Measurements from ENCODE around the gene ABCA4.
"Not testable (repeated sequence)": the region's sequence is repeated elsewhere in the genome, so short reads cannot be mapped to it uniquely, and the experiment has no call there.

ABCA4 gene

GRCh38 chr1:94120991-94121390 is at the start of gene ABCA4:
Gene ABCA4 (minus strand): TSS chr1:94121148. CDS start chr1:94121045, 103 bp downstream.
- DNase-seq (ENCODE audit: low spot score), result no peak

DNA sequence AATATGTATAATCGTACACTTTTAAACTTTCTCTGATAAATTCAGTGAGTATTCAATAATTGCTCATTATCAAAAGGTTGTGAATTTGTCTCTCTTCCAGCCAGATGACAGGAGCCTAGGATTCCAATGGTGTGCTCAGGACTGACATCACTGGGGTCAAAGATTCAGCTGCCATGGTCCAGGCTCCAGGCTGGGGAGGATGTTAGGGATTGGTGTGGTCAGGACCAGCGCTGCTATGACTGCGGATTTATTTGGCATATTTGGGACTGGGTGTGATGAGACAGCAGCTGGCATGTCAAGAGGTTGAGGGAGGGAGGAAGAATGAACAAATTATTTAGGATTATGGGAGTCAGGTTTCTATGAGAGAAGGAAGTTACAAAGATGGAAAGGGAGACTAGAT is 48.2 kb upstream of the ABCA4 start:
- no peak for DNase-seq (ENCODE audit: low spot score)

GRCh38 chr1:94165843-94166242 is 44.9 kb upstream of the ABCA4 start:
- DNase-seq (ENCODE audit: low spot score), result no peak

DNA sequence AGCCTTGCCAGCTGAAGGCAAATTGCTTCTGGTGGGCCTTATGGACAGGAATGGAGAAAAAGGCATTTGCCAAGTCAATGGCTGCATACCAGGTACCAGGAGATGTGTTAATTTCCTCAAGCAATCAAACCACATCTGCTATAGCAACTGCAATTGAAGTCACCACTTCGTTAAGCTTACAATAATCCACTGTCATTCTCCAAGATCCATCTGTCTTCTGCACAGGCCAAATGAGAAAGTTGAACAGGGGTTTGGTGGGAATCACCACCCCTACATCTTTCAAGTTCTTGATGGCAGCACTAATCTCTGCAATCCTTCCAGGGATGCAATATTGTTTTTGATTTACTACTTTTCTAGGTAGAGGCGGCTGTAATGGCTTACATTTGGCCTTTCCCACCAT is 43.9 kb upstream of the ABCA4 start:
- DNase-seq (ENCODE audit: low spot score), result not testable (repeated sequence)

GRCh38 chr1:94164121-94164520 is 43.2 kb upstream of the ABCA4 start:
- DNase-seq (ENCODE audit: low spot score), result not testable (repeated sequence)

GRCh38 chr1:94163249-94163648 is 42.3 kb upstream of the ABCA4 start:
- not testable (repeated sequence) for DNase-seq (ENCODE audit: low spot score)

- no peak for DNase-seq (ENCODE audit: low spot score)
Measured at GRCh38 chr1:94160811-94161210, 39.9 kb upstream of the ABCA4 start.

GRCh38 chr1:94156096-94156625 is 35.2 kb upstream of the ABCA4 start:
- DNase-seq (ENCODE audit: low spot score), result no peak

DNA sequence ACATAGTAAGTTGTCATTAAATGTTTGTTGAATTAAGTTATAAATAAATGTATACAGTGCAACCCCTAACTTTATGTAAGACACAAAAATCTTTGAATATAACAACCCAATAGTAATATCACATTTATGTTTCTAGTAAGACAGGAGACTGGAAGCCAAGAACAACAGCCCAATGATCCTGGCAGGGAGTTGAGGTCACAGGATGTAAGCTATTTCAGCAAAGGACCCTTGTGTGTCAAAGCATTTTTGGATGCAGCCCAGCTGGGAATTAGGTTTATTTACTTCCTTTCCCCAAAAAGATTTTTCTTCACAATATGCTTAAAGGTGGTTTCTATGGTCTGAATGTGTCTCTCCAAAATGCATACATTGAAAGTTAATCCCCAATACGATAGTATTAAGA is 34.0 kb upstream of the ABCA4 start:
- no peak for DNase-seq (ENCODE audit: low spot score)

GRCh38 chr1:94153133-94153532 is 32.2 kb upstream of the ABCA4 start:
- DNase-seq (ENCODE audit: low spot score), result no peak

GRCh38 chr1:94149166-94149565 is 28.2 kb upstream of the ABCA4 start:
- not testable (repeated sequence) for DNase-seq (ENCODE audit: low spot score)

DNA sequence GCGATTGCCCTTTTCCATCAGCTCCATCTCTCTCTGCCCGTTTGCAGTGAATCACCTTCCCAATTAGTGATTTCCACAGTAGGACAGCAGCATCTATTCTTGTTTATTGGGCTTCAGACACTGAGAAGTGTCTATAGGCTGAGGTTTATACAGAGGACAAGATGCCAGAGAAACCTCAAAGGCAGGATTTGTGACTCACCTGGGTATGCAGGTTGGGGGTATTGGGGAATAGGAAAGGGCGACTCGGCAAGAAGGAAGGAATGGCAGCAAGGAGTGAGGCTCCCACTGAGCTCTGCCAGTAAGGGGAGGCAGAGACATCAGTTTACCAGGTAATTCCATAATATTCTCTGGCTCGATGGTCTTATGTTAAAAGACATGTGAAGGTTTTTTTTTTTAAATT is 25.3 kb upstream of the ABCA4 start:
- no peak for DNase-seq (ENCODE audit: low spot score)

GRCh38 chr1:94144836-94145235 is 23.9 kb upstream of the ABCA4 start:
- no peak for DNase-seq (ENCODE audit: low spot score)

- DNase-seq (ENCODE audit: low spot score), result no peak
Measured at GRCh38 chr1:94143809-94144176, 22.8 kb upstream of the ABCA4 start.

- no peak for DNase-seq (ENCODE audit: low spot score)
Measured at GRCh38 chr1:94143173-94143808, 22.3 kb upstream of the ABCA4 start.

DNA sequence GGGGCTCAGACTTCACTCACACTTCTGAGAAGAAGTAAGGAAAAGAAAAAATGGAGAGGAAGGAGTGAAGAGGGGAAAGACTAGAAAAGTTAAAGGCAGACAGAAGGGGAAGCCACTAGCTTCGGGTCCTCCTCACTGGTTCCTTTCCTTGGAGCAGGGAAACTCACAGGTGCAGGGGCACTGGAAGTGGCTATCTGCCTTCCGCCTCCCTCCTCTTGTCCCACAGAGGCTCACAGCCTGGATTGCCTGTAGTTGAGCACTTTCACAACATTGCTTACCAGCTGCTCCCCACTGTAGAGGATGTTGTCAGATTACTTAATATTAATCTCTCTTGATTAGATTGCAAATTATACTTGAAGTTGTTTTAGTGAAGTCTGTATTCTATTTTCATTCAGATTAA is 21.6 kb upstream of the ABCA4 start:
- no peak for DNase-seq (ENCODE audit: low spot score)

- no peak for DNase-seq (ENCODE audit: low spot score)
Measured at GRCh38 chr1:94142022-94142421, 21.1 kb upstream of the ABCA4 start.

- DNase-seq (ENCODE audit: low spot score), result no peak
Measured at GRCh38 chr1:94132111-94132510, 11.2 kb upstream of the ABCA4 start.

GRCh38 chr1:94130851-94131595 is 10.1 kb upstream of the ABCA4 start:
- no peak for DNase-seq (ENCODE audit: low spot score)

GRCh38 chr1:94126651-94127050 is 5.7 kb upstream of the ABCA4 start:
- DNase-seq (ENCODE audit: low spot score), result no peak

DNA sequence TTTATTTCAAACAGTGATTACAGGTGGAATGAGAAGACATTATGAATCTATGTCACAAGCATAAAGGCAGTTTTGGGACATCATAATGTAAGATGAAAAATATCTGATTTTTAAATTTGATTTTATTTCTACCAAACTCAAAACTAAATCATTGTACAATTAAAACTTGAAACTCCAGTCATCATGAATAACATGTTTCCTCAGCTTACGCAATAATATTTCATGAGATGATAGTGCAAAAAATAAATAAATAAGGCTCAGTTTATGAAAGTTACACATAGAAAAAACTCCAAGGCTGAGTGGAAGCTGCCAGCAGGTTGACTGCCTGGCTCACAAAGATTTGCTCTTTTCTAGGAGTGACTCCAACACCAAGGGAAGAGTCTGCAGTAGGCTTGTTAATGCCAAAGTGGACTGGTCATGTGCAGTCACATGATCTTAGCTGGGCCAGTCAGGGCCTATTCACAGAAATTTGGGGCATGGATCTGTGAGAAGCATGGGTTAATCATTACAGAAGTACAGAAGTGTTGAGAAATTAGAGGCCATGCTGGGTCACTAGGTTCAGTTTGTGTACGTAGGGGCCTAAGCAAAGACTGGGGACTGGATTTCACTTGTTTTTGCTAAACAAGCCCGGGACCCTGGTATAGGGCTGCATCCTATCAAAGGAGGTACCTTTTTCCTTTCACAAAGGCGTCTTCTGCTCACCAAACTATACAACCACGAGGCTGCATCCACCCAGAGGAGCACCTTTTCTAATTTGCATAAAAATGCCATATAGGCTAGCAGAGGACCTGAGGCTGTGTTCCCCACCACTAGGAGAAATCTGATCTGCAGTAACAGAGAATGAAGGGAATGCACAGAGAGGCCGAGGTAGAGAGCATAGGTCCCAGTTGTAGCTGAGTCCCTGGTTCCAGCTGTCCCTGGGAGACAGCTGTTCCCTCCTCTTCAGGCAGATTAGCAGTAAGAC is 4.9 kb upstream of the ABCA4 start:
- no peak for DNase-seq (ENCODE audit: low spot score)

- DNase-seq (ENCODE audit: low spot score), result no peak
Measured at GRCh38 chr1:94124538-94124937, 3.6 kb upstream of the ABCA4 start.

Data from hematopoietic multipotent progenitor cell treated with erythropoietin and hydrocortisone succinate and interleukin-3 and kit ligand, for 17 days (in vitro differentiated cells).